ENCODE data around the gene HMCN2.

- TF ChIP-seq CTCF (IDR thresholded peaks at IDR 0.05; ENCODE audit: extremely low read depth in 1 of 2, insufficient read depth in 1 of 2, low read depth in 1 of 2, low read length in 2 of 2), result no peak
- TF ChIP-seq POLR2A (IDR thresholded peaks at IDR 0.05; ENCODE audit: low read depth, low read length), result no peak
- no peak for TF ChIP-seq POLR2AphosphoS5 (IDR thresholded peaks at IDR 0.05; ENCODE audit: insufficient read depth, low read depth, low read length)
Observed at GRCh38 chr9:130349398-130349797, 83.8 kb downstream of the HMCN2 start.
